GM12892 (cell line): ENCODE data around the gene INCENP.

Experiments
- POLR2A ChIP-seq: IDR thresholded peaks from 2 replicates; pipeline ENCODE4 v1.6.1; 2011; ENCODE audit warnings: low read depth, low read length, control low read depth
- POLR2AphosphoS5 ChIP-seq: IDR thresholded peaks from 2 replicates; pipeline ENCODE4 v1.6.1; 2011; ENCODE audit warnings: low read depth, low read length, control low read depth
- TAF1 ChIP-seq: IDR thresholded peaks from 2 replicates; pipeline ENCODE4 v1.6.1; 2011; ENCODE audit warnings: low read depth, mild to moderate bottlenecking, control low read depth, low read length, borderline replicate concordance

DNA sequence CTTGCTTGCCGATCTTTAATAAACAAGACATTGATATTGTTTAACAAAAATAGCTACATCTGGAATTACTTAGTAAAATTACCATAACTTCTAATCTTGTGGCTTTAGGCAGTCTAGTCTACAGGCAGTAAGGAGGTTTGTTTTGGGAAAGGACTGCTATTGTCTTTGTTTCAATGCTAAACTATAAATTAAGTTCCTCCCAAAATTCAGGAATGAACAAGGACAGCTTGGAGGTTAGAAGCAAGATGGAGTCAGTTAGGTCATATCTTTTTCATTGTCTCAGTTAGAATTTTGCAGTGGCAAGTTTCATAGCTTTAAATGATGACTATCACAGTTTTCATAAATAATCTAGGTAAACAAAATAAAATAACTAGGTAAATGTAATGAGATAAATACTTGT is 36.1 kb upstream of the INCENP start:
- TF ChIP-seq POLR2AphosphoS5, result no peak
- TF ChIP-seq POLR2A, result no peak
- TF ChIP-seq TAF1, result no peak
